Activated T-cell treated with anti-CD3 and anti-CD28 coated beads, Interleukin-2, amount 50 U/mL, for 48 hours (primary cell): ENCODE results near the gene WASHC3.
"Not testable (repeated sequence)": the region's sequence is repeated elsewhere in the genome, so short reads cannot be mapped to it uniquely, and the experiment has no call there.

ENCODE experiments used
- DNase-seq, 2 experiments: peaks; one replicate each; pipeline ENCODE4 v3.0.0-alpha.2; 2020

WASHC3 gene

GRCh38 chr12:102050660-102051430, 10.9 kb downstream of the WASHC3 start:
- DNase-seq, result no peak

- DNase-seq, result no peak
These were observed 17.9 kb downstream of the WASHC3 start for GRCh38 chr12:102043928-102044327.

GRCh38 chr12:102033991-102034745, 27.6 kb downstream of the WASHC3 start:
- DNase-seq, result no peak

GRCh38 chr12:102031852-102032251, 29.9 kb downstream of the WASHC3 start:
- DNase-seq, result no peak

- no peak for DNase-seq
These were observed 32.6 kb downstream of the WASHC3 start for GRCh38 chr12:102029141-102029540.

- DNase-seq, result no peak
These were observed 35.1 kb downstream of the WASHC3 start for GRCh38 chr12:102026728-102027127.

- DNase-seq, result no peak
These were observed 37.0 kb downstream of the WASHC3 start for GRCh38 chr12:102024765-102025164.

- DNase-seq, result no peak
These were observed 38.4 kb downstream of the WASHC3 start for GRCh38 chr12:102023343-102023930.

- no peak for DNase-seq
These were observed 39.5 kb downstream of the WASHC3 start for GRCh38 chr12:102022286-102022685.

GRCh38 chr12:102021540-102022246, 40.1 kb downstream of the WASHC3 start:
- no peak for DNase-seq

- DNase-seq, result not testable (repeated sequence)
These were observed 43.2 kb downstream of the WASHC3 start for GRCh38 chr12:102018607-102019006.

- DNase-seq, result no peak
These were observed 45.3 kb downstream of the WASHC3 start for GRCh38 chr12:102016472-102016871.

- no peak for DNase-seq
These were observed 51.4 kb downstream of the WASHC3 start for GRCh38 chr12:102010265-102010994.

GRCh38 chr12:102009796-102010195, 52.0 kb downstream of the WASHC3 start:
- no peak for DNase-seq

- no peak for DNase-seq
These were observed 53.1 kb downstream of the WASHC3 start for GRCh38 chr12:102008615-102009126.

GRCh38 chr12:102005256-102005655, 56.5 kb downstream of the WASHC3 start:
- DNase-seq, result no peak

- DNase-seq, result no peak
These were observed 64.7 kb downstream of the WASHC3 start for GRCh38 chr12:101997102-101997501.

- no peak for DNase-seq
These were observed 66.1 kb downstream of the WASHC3 start for GRCh38 chr12:101995684-101996083.

GRCh38 chr12:101992091-101992490, 69.7 kb downstream of the WASHC3 start:
- DNase-seq, result no peak

- no peak for DNase-seq
These were observed 79.5 kb downstream of the WASHC3 start for GRCh38 chr12:101982307-101982706.

- no peak for DNase-seq
These were observed 79.9 kb downstream of the WASHC3 start for GRCh38 chr12:101981868-101982267.

GRCh38 chr12:101968770-101969169, 93.0 kb downstream of the WASHC3 start:
- DNase-seq, result no peak
